Ishikawa (cell line): ENCODE data around the gene CD99.

ENCODE experiments used
- CEBPB ChIP-seq: IDR thresholded peaks from 2 replicates; pipeline ENCODE4 v1.6.1; 2012
- CREB1 ChIP-seq: IDR thresholded peaks from 2 replicates; pipeline ENCODE4 v1.6.1; 2012; ENCODE audit warnings: low read depth
- EGR1 ChIP-seq: IDR thresholded peaks from 2 replicates; pipeline ENCODE4 v1.6.1; 2012
- EP300 ChIP-seq: IDR thresholded peaks from 2 replicates; pipeline ENCODE4 v1.6.1; 2012; ENCODE audit warnings: borderline replicate concordance
- FOXM1 ChIP-seq: IDR thresholded peaks from 2 replicates; pipeline ENCODE4 v1.6.1; 2012; ENCODE audit warnings: low read depth, borderline replicate concordance
- NFIC ChIP-seq: IDR thresholded peaks from 2 replicates; pipeline ENCODE4 v1.6.1; 2012
- RAD21 ChIP-seq: IDR thresholded peaks from 2 replicates; pipeline ENCODE4 v1.6.1; 2012; ENCODE audit warnings: low read depth
- TAF1 ChIP-seq: IDR thresholded peaks from 2 replicates; pipeline ENCODE4 v1.6.1; 2012; ENCODE audit warnings: low read depth, mild to moderate bottlenecking
- TCF12 ChIP-seq: IDR thresholded peaks from 2 replicates; pipeline ENCODE4 v1.6.1; 2012; ENCODE audit warnings: low read depth
- TEAD4 ChIP-seq: IDR thresholded peaks from 2 replicates; pipeline ENCODE4 v1.6.1; 2012
- YY1 ChIP-seq: IDR thresholded peaks from 2 replicates; pipeline ENCODE4 v1.6.1; 2012; ENCODE audit warnings: low read depth
- ZBTB7A ChIP-seq: IDR thresholded peaks from 2 replicates; pipeline ENCODE4 v1.6.1; 2012; ENCODE audit warnings: low read depth
- TF ChIP-seq, protein P1 (sequence below): IDR thresholded peaks from 2 replicates; pipeline ENCODE4 v1.6.1; 2012; ENCODE audit warnings: low read depth, mild to moderate bottlenecking
- TF ChIP-seq, protein P2 (sequence below): IDR thresholded peaks from 2 replicates; pipeline ENCODE4 v1.6.1; 2012
- TF ChIP-seq, protein P3 (sequence below): IDR thresholded peaks from 2 replicates; pipeline ENCODE4 v1.6.1; 2012

CD99 gene

DNA sequence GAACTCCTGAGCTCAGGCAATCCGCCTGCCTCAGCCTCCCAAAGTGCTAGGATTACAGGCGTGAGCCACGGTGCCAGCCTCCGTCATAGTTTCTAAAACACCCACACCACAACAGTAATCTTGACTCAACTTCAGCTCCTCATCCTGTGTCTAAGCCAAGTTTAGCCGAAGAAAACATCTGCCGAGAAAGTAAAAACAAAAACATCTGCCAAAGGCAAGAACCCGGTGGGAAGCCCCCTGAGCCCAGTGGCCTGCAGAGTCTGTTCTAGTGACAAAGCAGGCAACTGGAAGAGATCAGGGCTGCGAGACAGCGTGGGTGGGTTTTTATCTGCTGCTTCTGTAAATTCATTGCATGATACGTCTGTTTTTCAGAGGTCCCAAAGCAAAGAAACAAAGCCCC is 26.6 kb upstream of the CD99 start:
- TF ChIP-seq, protein P1, sequence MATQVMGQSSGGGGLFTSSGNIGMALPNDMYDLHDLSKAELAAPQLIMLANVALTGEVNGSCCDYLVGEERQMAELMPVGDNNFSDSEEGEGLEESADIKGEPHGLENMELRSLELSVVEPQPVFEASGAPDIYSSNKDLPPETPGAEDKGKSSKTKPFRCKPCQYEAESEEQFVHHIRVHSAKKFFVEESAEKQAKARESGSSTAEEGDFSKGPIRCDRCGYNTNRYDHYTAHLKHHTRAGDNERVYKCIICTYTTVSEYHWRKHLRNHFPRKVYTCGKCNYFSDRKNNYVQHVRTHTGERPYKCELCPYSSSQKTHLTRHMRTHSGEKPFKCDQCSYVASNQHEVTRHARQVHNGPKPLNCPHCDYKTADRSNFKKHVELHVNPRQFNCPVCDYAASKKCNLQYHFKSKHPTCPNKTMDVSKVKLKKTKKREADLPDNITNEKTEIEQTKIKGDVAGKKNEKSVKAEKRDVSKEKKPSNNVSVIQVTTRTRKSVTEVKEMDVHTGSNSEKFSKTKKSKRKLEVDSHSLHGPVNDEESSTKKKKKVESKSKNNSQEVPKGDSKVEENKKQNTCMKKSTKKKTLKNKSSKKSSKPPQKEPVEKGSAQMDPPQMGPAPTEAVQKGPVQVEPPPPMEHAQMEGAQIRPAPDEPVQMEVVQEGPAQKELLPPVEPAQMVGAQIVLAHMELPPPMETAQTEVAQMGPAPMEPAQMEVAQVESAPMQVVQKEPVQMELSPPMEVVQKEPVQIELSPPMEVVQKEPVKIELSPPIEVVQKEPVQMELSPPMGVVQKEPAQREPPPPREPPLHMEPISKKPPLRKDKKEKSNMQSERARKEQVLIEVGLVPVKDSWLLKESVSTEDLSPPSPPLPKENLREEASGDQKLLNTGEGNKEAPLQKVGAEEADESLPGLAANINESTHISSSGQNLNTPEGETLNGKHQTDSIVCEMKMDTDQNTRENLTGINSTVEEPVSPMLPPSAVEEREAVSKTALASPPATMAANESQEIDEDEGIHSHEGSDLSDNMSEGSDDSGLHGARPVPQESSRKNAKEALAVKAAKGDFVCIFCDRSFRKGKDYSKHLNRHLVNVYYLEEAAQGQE, result no peak
- no peak for TF ChIP-seq NFIC
- no peak for TF ChIP-seq EP300
- TF ChIP-seq RAD21, result no peak
- TF ChIP-seq FOXM1, result no peak
- no peak for TF ChIP-seq TAF1
- no peak for TF ChIP-seq CEBPB
- no peak for TF ChIP-seq TCF12
- TF ChIP-seq TEAD4, result no peak
- no peak for TF ChIP-seq EGR1
- TF ChIP-seq CREB1, result no peak
- no peak for TF ChIP-seq ZBTB7A
- no peak for TF ChIP-seq YY1
- TF ChIP-seq, protein P2, sequence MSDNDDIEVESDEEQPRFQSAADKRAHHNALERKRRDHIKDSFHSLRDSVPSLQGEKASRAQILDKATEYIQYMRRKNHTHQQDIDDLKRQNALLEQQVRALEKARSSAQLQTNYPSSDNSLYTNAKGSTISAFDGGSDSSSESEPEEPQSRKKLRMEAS, result no peak
- TF ChIP-seq, protein P3, sequence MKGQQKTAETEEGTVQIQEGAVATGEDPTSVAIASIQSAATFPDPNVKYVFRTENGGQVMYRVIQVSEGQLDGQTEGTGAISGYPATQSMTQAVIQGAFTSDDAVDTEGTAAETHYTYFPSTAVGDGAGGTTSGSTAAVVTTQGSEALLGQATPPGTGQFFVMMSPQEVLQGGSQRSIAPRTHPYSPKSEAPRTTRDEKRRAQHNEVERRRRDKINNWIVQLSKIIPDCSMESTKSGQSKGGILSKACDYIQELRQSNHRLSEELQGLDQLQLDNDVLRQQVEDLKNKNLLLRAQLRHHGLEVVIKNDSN, result no peak

DNA sequence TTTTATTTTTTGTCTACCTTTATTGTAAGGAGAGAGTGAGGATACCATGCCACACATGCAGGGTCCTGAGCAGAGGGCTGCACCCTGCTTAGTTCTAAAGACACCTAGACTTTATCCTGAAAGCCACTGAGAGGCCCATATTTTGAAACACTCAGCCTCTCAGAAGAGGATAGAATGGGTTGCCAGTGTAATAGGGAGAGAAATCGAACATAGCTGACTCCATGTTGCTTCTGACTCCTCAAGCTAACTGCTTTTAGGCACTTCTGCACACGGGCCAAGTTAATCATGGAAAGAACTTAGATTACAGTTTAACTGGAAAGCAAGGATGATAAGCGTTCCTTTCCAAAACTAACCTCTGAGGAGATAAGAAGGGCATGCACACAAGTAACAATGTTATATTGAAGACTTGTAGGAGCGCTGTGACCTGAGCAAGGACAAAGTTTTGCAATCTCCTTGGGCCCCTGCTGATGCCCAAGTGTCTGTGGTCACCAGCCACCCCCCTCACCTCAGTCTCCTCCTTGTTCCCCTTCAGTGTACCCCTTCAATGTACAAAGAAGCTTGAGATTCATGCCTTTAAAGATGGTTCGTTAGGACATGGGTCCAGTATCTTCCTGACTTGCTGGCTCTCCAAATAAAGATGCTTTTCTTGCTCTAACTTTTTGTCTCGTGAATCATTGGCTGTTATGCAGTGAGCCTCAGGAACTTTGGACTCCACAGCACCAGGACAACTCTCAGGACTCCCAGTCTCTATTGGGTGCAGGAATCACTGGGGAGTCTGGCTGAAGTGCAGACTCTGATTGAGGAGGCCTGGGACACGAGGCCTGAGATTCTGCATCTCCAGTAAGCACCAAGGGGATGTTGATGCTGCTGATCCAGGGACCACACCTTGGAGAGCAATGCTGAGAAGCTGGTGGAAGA is 25.4 kb upstream of the CD99 start:
- TF ChIP-seq EGR1 (no peak), RAD21 (no peak), TEAD4 (no peak), CEBPB (no peak), NFIC (no peak), ZBTB7A (no peak), CREB1 (no peak), TCF12 (no peak), FOXM1 (no peak), YY1 (no peak), EP300 (no peak), TAF1 (no peak)
- TF ChIP-seq, protein P2, result no peak
- TF ChIP-seq, protein P1, result no peak
- TF ChIP-seq, protein P3, result no peak

DNA sequence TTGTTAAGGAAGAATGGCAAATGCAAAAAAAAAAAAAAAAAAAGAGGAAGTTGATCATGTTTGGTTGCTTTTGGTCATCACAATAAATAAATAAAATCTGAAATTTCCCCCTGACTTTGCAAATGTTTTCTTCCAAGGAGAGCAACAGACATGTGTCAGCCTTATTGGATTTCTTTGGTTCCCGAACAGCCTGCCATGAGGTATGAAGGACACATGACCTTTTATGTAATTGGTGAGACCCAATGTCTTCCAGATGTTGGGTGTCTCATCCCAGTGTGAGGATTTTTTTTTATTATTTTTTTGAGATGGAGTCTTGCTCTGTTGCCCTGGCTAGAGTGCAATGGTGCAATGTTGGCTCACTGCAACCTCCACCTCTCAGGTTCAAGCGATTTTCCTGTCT is 24.6 kb upstream of the CD99 start:
- TF ChIP-seq TAF1, result no peak
- TF ChIP-seq, protein P2, result no peak
- TF ChIP-seq ZBTB7A, result no peak
- TF ChIP-seq, protein P3, result no peak

DNA sequence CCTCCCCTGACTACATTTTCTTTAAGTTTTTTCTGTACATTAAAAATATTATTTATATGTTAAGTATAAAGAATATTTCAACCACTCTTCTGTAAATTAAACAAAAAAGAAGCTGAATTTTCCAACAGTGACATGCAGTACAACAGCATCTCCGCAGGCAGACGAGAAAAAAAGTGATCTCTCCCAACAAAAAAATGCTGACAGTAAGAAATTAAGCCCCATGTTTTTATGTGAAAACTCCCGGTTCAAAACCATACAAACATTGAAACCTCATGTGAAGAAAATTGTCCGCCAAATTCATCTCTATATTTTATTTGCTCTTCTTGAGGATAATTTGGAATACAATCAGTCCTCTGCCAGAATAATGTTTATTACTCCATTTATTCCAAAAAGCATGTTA is 20.1 kb upstream of the CD99 start:
- TF ChIP-seq, protein P3, result no peak
- no peak for TF ChIP-seq FOXM1
- no peak for TF ChIP-seq RAD21
- no peak for TF ChIP-seq CEBPB
- TF ChIP-seq EGR1, result no peak
- TF ChIP-seq, protein P2, result no peak
- no peak for TF ChIP-seq TEAD4
- no peak for TF ChIP-seq CREB1
- TF ChIP-seq NFIC, result no peak
- TF ChIP-seq TAF1, result no peak
- TF ChIP-seq TCF12, result no peak
- TF ChIP-seq EP300, result no peak
- TF ChIP-seq YY1, result no peak
- TF ChIP-seq, protein P1, result no peak
- TF ChIP-seq ZBTB7A, result no peak
